ENCODE measurements around the gene GNGT2.

DNA sequence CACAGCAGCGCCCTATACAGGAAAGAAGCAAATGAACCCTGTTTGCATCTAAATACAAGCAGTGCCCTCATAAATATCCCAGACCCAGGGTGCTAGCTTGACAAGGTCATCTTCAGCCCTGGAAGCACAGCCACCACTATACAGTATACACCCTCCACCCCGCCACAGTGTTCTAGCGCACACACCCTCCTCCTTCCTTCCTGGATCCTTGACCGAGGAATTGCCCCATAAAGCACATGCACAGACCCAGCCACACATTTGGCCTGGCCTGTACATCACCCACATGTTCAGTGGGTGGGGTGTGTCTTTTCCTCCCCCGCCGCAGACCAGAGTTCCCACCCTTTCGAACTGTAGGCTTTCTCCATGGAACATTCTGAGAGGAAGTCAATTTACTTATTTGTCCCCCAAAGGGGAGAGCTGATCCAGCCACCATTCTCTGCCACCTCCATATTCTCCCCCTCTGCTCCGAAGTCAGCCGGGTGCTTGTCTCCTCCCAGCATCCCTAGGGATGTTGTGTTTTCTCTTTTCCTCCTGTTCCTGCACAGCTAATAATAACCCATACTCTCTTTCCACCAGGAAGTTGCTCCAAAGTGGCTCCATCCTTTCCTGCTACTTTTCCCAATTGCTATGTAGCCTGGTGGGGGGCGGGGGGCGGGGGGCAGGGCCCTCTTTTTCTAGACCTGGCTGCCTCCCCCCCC, 6.7 kb upstream of the GNGT2 start:
- no peak for TF ChIP-seq EZH2phosphoT487 (IDR thresholded peaks at IDR 0.05; ENCODE audit: borderline replicate concordance)
- TF ChIP-seq, protein P1, sequence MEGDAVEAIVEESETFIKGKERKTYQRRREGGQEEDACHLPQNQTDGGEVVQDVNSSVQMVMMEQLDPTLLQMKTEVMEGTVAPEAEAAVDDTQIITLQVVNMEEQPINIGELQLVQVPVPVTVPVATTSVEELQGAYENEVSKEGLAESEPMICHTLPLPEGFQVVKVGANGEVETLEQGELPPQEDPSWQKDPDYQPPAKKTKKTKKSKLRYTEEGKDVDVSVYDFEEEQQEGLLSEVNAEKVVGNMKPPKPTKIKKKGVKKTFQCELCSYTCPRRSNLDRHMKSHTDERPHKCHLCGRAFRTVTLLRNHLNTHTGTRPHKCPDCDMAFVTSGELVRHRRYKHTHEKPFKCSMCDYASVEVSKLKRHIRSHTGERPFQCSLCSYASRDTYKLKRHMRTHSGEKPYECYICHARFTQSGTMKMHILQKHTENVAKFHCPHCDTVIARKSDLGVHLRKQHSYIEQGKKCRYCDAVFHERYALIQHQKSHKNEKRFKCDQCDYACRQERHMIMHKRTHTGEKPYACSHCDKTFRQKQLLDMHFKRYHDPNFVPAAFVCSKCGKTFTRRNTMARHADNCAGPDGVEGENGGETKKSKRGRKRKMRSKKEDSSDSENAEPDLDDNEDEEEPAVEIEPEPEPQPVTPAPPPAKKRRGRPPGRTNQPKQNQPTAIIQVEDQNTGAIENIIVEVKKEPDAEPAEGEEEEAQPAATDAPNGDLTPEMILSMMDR (conservative IDR thresholded peaks at IDR 0.05; ENCODE audit: low read length) = no peak

All from Loucy (cell line).